Neuronal stem cell (in vitro differentiated cells): ENCODE data around the gene KRTAP10-1.

ENCODE experiments used
- DNase-seq: peaks from one replicate; pipeline ENCODE4 v3.0.0-alpha.2; 2013; ENCODE audit warnings: low spot score
- H2AFZ ChIP-seq: one replicate; pipeline ENCODE4 v1.6.1; 2013; ENCODE audit warnings: mild to moderate bottlenecking, low read length, inconsistent platforms
- H2AK5ac ChIP-seq: 2 replicates; pipeline ENCODE4 v1.6.1; 2013; ENCODE audit warnings: low read depth, mild to moderate bottlenecking, inconsistent platforms, low read length, moderate library complexity, mixed read lengths
- H2BK120ac ChIP-seq: 2 replicates; pipeline ENCODE4 v1.6.1; 2013; ENCODE audit warnings: low read depth, mild to moderate bottlenecking, inconsistent platforms, low read length, moderate library complexity, mixed read lengths
- H2BK12ac ChIP-seq: one replicate; pipeline ENCODE4 v1.6.1; 2013; ENCODE audit warnings: low read length, inconsistent platforms
- H2BK15ac ChIP-seq: 2 replicates; pipeline ENCODE4 v1.6.1; 2013; ENCODE audit warnings: mild to moderate bottlenecking, low read length, inconsistent platforms, mixed read lengths
- H2BK5ac ChIP-seq: one replicate; pipeline ENCODE4 v1.6.1; 2013; ENCODE audit warnings: inconsistent platforms, mild to moderate bottlenecking, low read length, moderate library complexity
- H3K14ac ChIP-seq: one replicate; pipeline ENCODE4 v1.6.1; 2013; ENCODE audit warnings: low read length, inconsistent platforms
- H3K18ac ChIP-seq: 2 replicates; pipeline ENCODE4 v1.6.1; 2013; ENCODE audit warnings: low read length, inconsistent platforms
- H3K23ac ChIP-seq: 2 replicates; pipeline ENCODE4 v1.6.1; 2013; ENCODE audit warnings: low read depth, mild to moderate bottlenecking, mixed read lengths, low read length, inconsistent platforms; ENCODE audit not compliant: poor library complexity
- H3K27ac ChIP-seq: replicated peaks from 3 replicates; pipeline ENCODE4 v1.5.1; 2013; ENCODE audit warnings: low read length, inconsistent platforms
- H3K27me3 ChIP-seq, 3 experiments: 2 replicates each; pipeline ENCODE4 v1.6.1; 2013; ENCODE audit warnings: low read length in 3 of 3, mild to moderate bottlenecking in 2 of 3, inconsistent platforms in 1 of 3, low read depth in 1 of 3, mixed read lengths in 1 of 3, moderate library complexity in 1 of 3; ENCODE audit not compliant: control insufficient read depth in 3 of 3, insufficient read depth in 3 of 3
- H3K36me3 ChIP-seq, 2 donors: replicated peaks in 1 of 2; 2 replicates each; pipeline ENCODE4 v1.6.1; 2013; ENCODE audit warnings: low read length in 2 of 2; ENCODE audit not compliant: control insufficient read depth in 2 of 2, insufficient read depth in 2 of 2
- H3K4ac ChIP-seq: 2 replicates; pipeline ENCODE4 v1.6.1; 2013; ENCODE audit warnings: inconsistent platforms, mild to moderate bottlenecking, low read length, moderate library complexity
- H3K4me1 ChIP-seq, 2 donors: 1 replicate in 1 of 2; 2 replicates in 1 of 2; pipeline ENCODE4 v1.6.1; 2013; ENCODE audit warnings: low read length in 2 of 2, low read depth in 1 of 2; ENCODE audit not compliant: control insufficient read depth in 2 of 2, insufficient read depth in 1 of 2
- H3K4me2 ChIP-seq: one replicate; pipeline ENCODE4 v1.6.1; 2013; ENCODE audit warnings: mild to moderate bottlenecking, low read length, inconsistent platforms; ENCODE audit not compliant: insufficient read depth, poor library complexity, severe bottlenecking
- H3K4me3 ChIP-seq, 2 donors: 2 replicates each; pipeline ENCODE4 v1.5.1; 2013; ENCODE audit warnings: low read length in 2 of 2, mild to moderate bottlenecking in 2 of 2, inconsistent platforms in 1 of 2, moderate library complexity in 1 of 2
- H3K79me1 ChIP-seq: one replicate; pipeline ENCODE4 v1.6.1; 2013; ENCODE audit warnings: low read depth, mild to moderate bottlenecking, inconsistent platforms, low read length, moderate library complexity
- H3K9ac ChIP-seq: one replicate; pipeline ENCODE4 v1.6.1; 2013; ENCODE audit warnings: mild to moderate bottlenecking, low read depth, low read length, inconsistent platforms; ENCODE audit not compliant: poor library complexity
- H3K9me3 ChIP-seq, 2 donors: replicated peaks in 1 of 2; 2 replicates each; pipeline versions ENCODE3 to v1.6.1; 2013; ENCODE audit warnings: low read length in 2 of 2, mild to moderate bottlenecking in 2 of 2, inconsistent platforms in 1 of 2, low read depth in 1 of 2, mixed read lengths in 1 of 2, moderate library complexity in 1 of 2; ENCODE audit not compliant: control insufficient read depth in 2 of 2, insufficient read depth in 1 of 2
- H4K8ac ChIP-seq: one replicate; pipeline ENCODE4 v1.6.1; 2013; ENCODE audit warnings: low read depth, mild to moderate bottlenecking, inconsistent platforms, low read length, moderate library complexity
- H4K91ac ChIP-seq: one replicate; pipeline ENCODE4 v1.6.1; 2013; ENCODE audit warnings: low read length, low read depth, mild to moderate bottlenecking, inconsistent platforms; ENCODE audit not compliant: poor library complexity
- WGBS, 2 donors: extraction: QIAGEN DNeasy Blood & Tissue Kit; methylation state at CpG; one replicate each; pipeline ENCODE4 v1.1.7; 2013; ENCODE audit warnings: missing lambda C conversion rate in 2 of 2, mixed read lengths in 1 of 2; ENCODE audit not compliant: insufficient read length in 2 of 2, insufficient replicate concordance in 1 of 2; ENCODE audit errors: extremely low coverage in 2 of 2; 5-methylcytosine and 5-hydroxymethylcytosine counted together

Gene KRTAP10-1

DNA sequence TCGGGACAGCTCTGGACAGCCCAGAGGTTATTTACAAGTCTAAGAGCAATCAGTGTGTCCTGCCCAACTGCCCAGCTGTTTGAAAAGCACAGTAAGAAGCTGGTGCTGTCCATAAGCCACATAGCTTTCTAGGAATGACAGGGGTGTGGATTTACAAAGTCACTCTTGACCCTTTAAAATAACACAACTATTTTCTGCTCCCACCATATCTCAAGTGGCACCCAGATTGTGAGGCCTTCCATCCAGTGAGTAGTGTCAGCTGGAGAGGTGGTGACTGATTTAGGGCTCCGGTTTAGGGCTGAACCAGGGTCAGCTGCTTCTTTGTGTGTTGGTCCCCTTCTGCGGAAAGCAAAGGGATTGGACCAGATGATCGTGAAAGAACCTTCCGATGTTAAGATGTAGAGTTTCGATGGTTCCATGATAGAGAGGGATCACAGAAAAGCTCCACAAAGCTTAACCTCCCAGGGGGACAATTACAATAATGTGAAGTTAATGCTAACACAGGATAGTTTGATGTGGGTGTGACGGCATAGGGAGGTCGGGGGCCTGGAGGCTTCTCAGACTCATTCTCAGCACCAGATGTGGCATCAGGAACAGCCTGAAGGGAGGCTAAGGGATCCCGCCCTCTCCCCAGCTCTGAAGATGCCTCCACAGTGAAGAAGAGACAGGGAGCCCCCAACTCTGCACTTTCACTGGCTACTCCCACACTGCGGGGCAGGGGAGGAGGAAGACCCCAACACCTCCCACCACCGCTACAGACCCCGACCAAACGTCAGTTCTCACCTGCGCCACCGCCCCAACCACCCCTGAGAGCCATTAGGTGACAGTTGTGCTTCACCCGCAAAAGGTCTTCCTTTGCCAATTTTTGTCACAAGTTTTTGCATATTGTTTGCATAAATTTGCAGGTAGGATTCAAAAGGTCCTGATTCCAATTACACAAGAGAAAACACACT is 44.1 kb downstream of the KRTAP10-1 start:
- Histone ChIP-seq H2BK120ac (no peak overlapping the region), H2BK5ac (no peak overlapping the region), H3K23ac (peak overlapping the region; percentile 77), H3K27ac (no peak overlapping the region), H3K4me1 (peaks cover 16 to 24% of the 10 kb centered on the region in 2 donors), H3K4ac (no peak overlapping the region), H3K14ac (no peak overlapping the region), H3K18ac (no peak overlapping the region), H3K9me3 (peaks cover 16 to 34% of the 10 kb centered on the region in 2 donors), H3K79me1 (peaks cover 4% of the 10 kb centered on the region), H3K9ac (no peak overlapping the region), H4K8ac (no peak overlapping the region), H4K91ac (no peak overlapping the region), H3K36me3 (no peaks in the 10 kb centered on the region), H2AFZ (no peak overlapping the region), H2AK5ac (peak overlapping the region; percentile 22), H2BK15ac (peak overlapping the region; percentile 72), H3K4me2 (no peak overlapping the region), H2BK12ac (no peak overlapping the region), H3K27me3 (peaks cover 0 to 22% (median 0%) of the 10 kb centered on the region in 3 experiments), H3K4me3 (no peak overlapping the region)
- no CpG with 5 or more reads among the region's 16 CpGs for WGBS, 2 donors
- no peak for DNase-seq

- Histone ChIP-seq H3K18ac (no peak overlapping the region), H4K91ac (no peak overlapping the region), H3K9me3 (peaks cover 16 to 36% of the 10 kb centered on the region in 2 donors), H3K79me1 (peaks cover 2% of the 10 kb centered on the region), H2BK12ac (no peak overlapping the region), H3K4me3 (no peak overlapping the region), H2AK5ac (no peak overlapping the region), H3K4me1 (peaks cover 16 to 24% of the 10 kb centered on the region in 2 donors), H3K9ac (no peak overlapping the region), H3K36me3 (no peaks in the 10 kb centered on the region), H2BK120ac (no peak overlapping the region), H2BK15ac (no peak overlapping the region), H2BK5ac (no peak overlapping the region), H3K27me3 (peaks cover 0 to 22% (median 0%) of the 10 kb centered on the region in 3 experiments), H4K8ac (no peak overlapping the region), H3K4me2 (no peak overlapping the region), H3K14ac (no peak overlapping the region), H2AFZ (no peak overlapping the region), H3K4ac (no peak overlapping the region), H3K27ac (no peak overlapping the region), H3K23ac (no peak overlapping the region)
- no CpG with 5 or more reads among the region's 13 CpGs for WGBS, 2 donors
- no peak for DNase-seq
Observed at GRCh38 chr21:44494956-44495355, 45.0 kb downstream of the KRTAP10-1 start.

GRCh38 chr21:44494418-44494817 is 45.6 kb downstream of the KRTAP10-1 start:
- Histone ChIP-seq H2BK120ac (no peak overlapping the region), H3K14ac (no peak overlapping the region), H4K8ac (no peak overlapping the region), H3K27me3 (peaks cover 0 to 22% (median 0%) of the 10 kb centered on the region in 3 experiments), H3K9ac (no peak overlapping the region), H3K4ac (no peak overlapping the region), H3K27ac (no peak overlapping the region), H2BK12ac (no peak overlapping the region), H4K91ac (no peak overlapping the region), H3K79me1 (no peaks in the 10 kb centered on the region), H3K9me3 (peaks cover 16 to 36% of the 10 kb centered on the region in 2 donors), H3K4me2 (no peak overlapping the region), H3K23ac (no peak overlapping the region), H2BK15ac (no peak overlapping the region), H3K36me3 (no peaks in the 10 kb centered on the region), H3K4me3 (no peak overlapping the region), H2BK5ac (no peak overlapping the region), H3K4me1 (peaks cover 16 to 24% of the 10 kb centered on the region in 2 donors), H2AFZ (no peak overlapping the region), H3K18ac (no peak overlapping the region), H2AK5ac (no peak overlapping the region)
- no CpG with 5 or more reads among the region's 17 CpGs for WGBS, 2 donors
- DNase-seq = no peak
